Smooth muscle cell (in vitro differentiated cells): ENCODE data around the gene CCDC27. TPM values are rescaled to one million over a fixed set of nuclear protein-coding genes. Genes with fewer than 3 reads are reported as not detected.

Experiments
- DNase-seq: peaks from one replicate; lab custom pipeline; 2025; ENCODE audit not compliant: unreplicated experiment; lab: John Stamatoyannopoulos, UW
- H2AFZ ChIP-seq: fragments of 200-600 bp; sonication (generic); 2 replicates; pipeline ENCODE4 v1.6.0; 2016; ENCODE audit warnings: antibody characterized with exemption, low read depth, mild to moderate bottlenecking
- H3F3A ChIP-seq: fragments of 200-600 bp; sonication (generic); 2 replicates; pipeline ENCODE4 v1.6.0; 2017; ENCODE audit warnings: antibody characterized with exemption, low read depth
- H3K27ac ChIP-seq: fragments of 200-600 bp; sonication (generic); 2 replicates; pipeline ENCODE4 v1.5.1; 2016; ENCODE audit warnings: low read depth, mild to moderate bottlenecking
- H3K27me3 ChIP-seq: fragments of 200-600 bp; sonication (generic); 2 replicates; pipeline ENCODE4 v1.6.1; 2016; ENCODE audit warnings: low read depth, mild to moderate bottlenecking
- H3K36me3 ChIP-seq: fragments of 200-600 bp; sonication (generic); 2 replicates; pipeline ENCODE4 v1.5.1; 2016; ENCODE audit warnings: low read depth
- H3K4me1 ChIP-seq: fragments of 200-600 bp; sonication (generic); 2 replicates; pipeline ENCODE4 v1.5.1; 2016; ENCODE audit warnings: low read depth
- H3K4me2 ChIP-seq: fragments of 200-600 bp; sonication (generic); 2 replicates; pipeline ENCODE4 v1.6.0; 2016; ENCODE audit warnings: mild to moderate bottlenecking
- H3K4me3 ChIP-seq: fragments of 200-600 bp; sonication (generic); 2 replicates; pipeline ENCODE4 v1.5.1; 2016; ENCODE audit warnings: mild to moderate bottlenecking
- H3K79me2 ChIP-seq: fragments of 200-600 bp; sonication (generic); 2 replicates; pipeline ENCODE4 v1.6.0; 2016; ENCODE audit warnings: low read depth, mild to moderate bottlenecking
- H3K9ac ChIP-seq: fragments of 200-600 bp; sonication (generic); 2 replicates; pipeline ENCODE4 v1.6.0; 2016; ENCODE audit warnings: low read depth
- H3K9me3 ChIP-seq: fragments of 200-600 bp; sonication (generic); replicated peaks from 2 replicates; pipeline ENCODE4 v1.5.1; 2016; ENCODE audit warnings: low read depth
- H4K20me1 ChIP-seq: fragments of 200-600 bp; sonication (generic); 2 replicates; pipeline ENCODE4 v1.6.0; 2016; ENCODE audit warnings: low read depth
- CTCF ChIP-seq: fragments of 200-600 bp; sonication (generic); IDR thresholded peaks from 2 replicates; pipeline ENCODE4 v1.5.1; 2017; ENCODE audit warnings: borderline replicate concordance, mild to moderate bottlenecking, antibody characterized with exemption; ENCODE audit not compliant: insufficient read depth, poor library complexity, severe bottlenecking
- WGBS: methylation state at CpG from one replicate; pipeline ENCODE4 v1.1.7; 2016; ENCODE audit warnings: low lambda C conversion rate; 5-methylcytosine and 5-hydroxymethylcytosine counted together
- polyA plus RNA-seq: library from polyadenylated mRNA; unstranded; fragments of >200 nt; fragmentation: Nextera tagmentation; extraction: Ambion mirVana; gene quantifications from 2 replicates; pipeline ENCODE4 v1.2.1, GENCODE V29; 2016
- total RNA-seq: library from RNA; depleted of rRNA; stranded (reverse); fragments of >200 nt; gene quantifications from 2 replicates; pipeline ENCODE4 v1.2.3, GENCODE V29; 2014

CCDC27 gene
- total RNA-seq (not detected in 2 replicates), polyA plus RNA-seq (not detected in 2 replicates)

GRCh38 chr1:3752400-3752945 lies at the start of gene CCDC27:
CCDC27 (plus strand) TSS chr1:3752450; CDS start chr1:3752482, 32 bp downstream.
- no peak within 1 kb of the TSS for H3K4me3 ChIP-seq
- H3K4me1 ChIP-seq: no peaks in the 10 kb centered on the region
- no peaks in the 10 kb centered on the region for H3F3A ChIP-seq
- no peak for DNase-seq
- no peaks in the 10 kb centered on the region for H4K20me1 ChIP-seq
- WGBS: 94% methylated on average over 17 of the region's 17 CpGs
- no peaks in the 10 kb centered on the region for H3K9me3 ChIP-seq
- no peaks in the 10 kb centered on the region for H3K79me2 ChIP-seq
- no peak within 1 kb of the TSS for H3K9ac ChIP-seq
- TF ChIP-seq CTCF: no peak
- no peak within 1 kb of the TSS for H3K4me2 ChIP-seq
- H3K36me3 ChIP-seq: no peaks in the 10 kb centered on the region
- H3K27ac ChIP-seq: no peak within 1 kb of the TSS
- H2AFZ ChIP-seq: no peak within 1 kb of the TSS
- H3K27me3 ChIP-seq: peaks cover 5% of the 10 kb centered on the region

GRCh38 chr1:3702528-3702927 lies 49.7 kb upstream of the CCDC27 start:
- H3F3A ChIP-seq: no peaks in the 10 kb centered on the region
- no peak for TF ChIP-seq CTCF
- H3K9ac ChIP-seq: no peak overlapping the region
- no peak overlapping the region for H3K4me3 ChIP-seq
- WGBS: 92% methylated on average over 19 of the region's 19 CpGs
- no peak overlapping the region for H3K4me2 ChIP-seq
- H4K20me1 ChIP-seq: no peaks in the 10 kb centered on the region
- H3K27ac ChIP-seq: no peak overlapping the region
- H3K4me1 ChIP-seq: peaks cover 11% of the 10 kb centered on the region
- peaks cover 2% of the 10 kb centered on the region for H3K27me3 ChIP-seq
- no peaks in the 10 kb centered on the region for H3K9me3 ChIP-seq
- no peaks in the 10 kb centered on the region for H3K79me2 ChIP-seq
- H3K36me3 ChIP-seq: no peaks in the 10 kb centered on the region
- no peak for DNase-seq
- no peak overlapping the region for H2AFZ ChIP-seq

GRCh38 chr1:3702990-3703728 lies 49.1 kb upstream of the CCDC27 start:
- H3K79me2 ChIP-seq: no peaks in the 10 kb centered on the region
- peaks cover 13% of the 10 kb centered on the region for H3K4me1 ChIP-seq
- no peak overlapping the region for H3K4me2 ChIP-seq
- H2AFZ ChIP-seq: no peak overlapping the region
- no peaks in the 10 kb centered on the region for H3K9me3 ChIP-seq
- H3K4me3 ChIP-seq: no peak overlapping the region
- no peak for DNase-seq
- H3K9ac ChIP-seq: no peak overlapping the region
- WGBS: 70% methylated on average over 21 of the region's 21 CpGs
- no peaks in the 10 kb centered on the region for H3K36me3 ChIP-seq
- peaks cover 8% of the 10 kb centered on the region for H3K27me3 ChIP-seq
- no peaks in the 10 kb centered on the region for H4K20me1 ChIP-seq
- TF ChIP-seq CTCF: no peak
- H3F3A ChIP-seq: no peaks in the 10 kb centered on the region
- no peak overlapping the region for H3K27ac ChIP-seq
